GM18867 (cell line): ENCODE measurements around the gene ABHD4.
"Not testable (repeated sequence)": the region's sequence is repeated elsewhere in the genome, so short reads cannot be mapped to it uniquely, and the experiment has no call there.

Experiments used
- ATAC-seq: cut with Tn5 transposase; IDR thresholded peaks from one replicate; pipeline ENCODE4 v1.9.1; 2021; ENCODE audit warnings: mild to moderate bottlenecking, moderate library complexity; ENCODE audit not compliant: unreplicated experiment

The ABHD4 gene

DNA sequence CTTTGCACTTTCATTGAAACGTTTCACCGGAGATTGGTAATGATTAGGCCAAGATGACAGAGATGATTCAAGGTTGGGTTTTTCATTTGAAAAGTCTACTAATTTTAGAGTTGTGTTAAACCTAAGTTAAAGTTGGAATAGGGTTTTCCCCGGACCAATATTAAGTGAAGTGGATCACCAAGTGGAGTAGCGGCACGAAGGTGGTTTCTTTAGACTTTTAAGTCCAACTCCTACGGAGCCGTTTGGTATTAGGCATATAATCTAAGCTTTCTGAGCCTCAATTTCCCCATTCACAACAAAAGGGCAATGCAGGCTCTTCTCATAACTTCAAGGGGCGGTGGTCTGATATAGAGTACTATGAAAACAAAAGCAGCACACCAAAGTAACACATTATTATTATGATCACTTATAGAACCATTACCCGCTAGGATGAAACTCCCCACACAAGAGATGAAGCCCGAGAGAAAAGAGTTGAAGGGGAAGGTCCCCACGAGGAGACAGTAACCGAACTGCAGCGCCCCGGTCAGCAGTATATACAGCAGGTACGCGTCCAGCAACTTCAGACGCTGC, 9.5 kb upstream of the ABHD4 start:
- peak; percentile 24 for ATAC-seq

DNA sequence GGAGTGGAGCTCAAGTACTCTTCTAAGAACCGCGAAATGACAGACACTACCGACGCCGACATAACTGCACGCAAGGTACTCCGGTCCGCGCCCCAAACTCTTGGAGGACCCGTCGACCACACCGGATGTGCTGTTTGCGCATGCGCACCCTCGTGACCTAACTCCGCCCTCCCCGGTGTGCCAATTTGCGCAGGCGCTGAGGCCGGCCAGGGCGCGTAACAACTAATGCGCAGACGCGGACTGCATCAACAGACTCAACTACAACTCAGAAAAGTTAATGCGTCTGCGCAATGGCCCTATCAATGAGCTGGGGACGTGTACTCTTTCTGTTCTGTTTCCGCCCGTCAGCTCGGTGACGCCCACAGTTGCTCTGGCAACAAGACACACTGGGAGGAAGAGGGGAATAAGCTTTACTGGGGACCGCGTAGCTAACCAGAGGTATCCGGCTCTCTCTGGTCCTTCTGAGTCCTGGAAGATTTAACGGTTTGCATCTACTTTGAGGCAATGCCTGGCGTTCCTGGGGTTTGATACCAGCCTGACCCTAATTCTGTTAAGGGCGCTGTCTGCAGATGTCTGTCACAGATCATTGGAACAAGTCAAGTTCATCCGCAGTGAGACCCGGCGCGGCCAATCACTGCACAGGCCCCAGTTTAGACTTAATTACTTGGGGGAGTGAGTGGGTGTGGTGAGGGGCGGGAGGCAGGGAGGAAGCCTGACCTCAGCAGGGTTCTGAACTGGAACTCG, 8.8 kb upstream of the ABHD4 start, which contains the start of gene DAD1:
Gene DAD1 (minus strand): TSS at position 129 of the 744 bp plus-strand sequence. CDS start 67 bp downstream, at position 62.
- ATAC-seq: peak; percentile 89

DNA sequence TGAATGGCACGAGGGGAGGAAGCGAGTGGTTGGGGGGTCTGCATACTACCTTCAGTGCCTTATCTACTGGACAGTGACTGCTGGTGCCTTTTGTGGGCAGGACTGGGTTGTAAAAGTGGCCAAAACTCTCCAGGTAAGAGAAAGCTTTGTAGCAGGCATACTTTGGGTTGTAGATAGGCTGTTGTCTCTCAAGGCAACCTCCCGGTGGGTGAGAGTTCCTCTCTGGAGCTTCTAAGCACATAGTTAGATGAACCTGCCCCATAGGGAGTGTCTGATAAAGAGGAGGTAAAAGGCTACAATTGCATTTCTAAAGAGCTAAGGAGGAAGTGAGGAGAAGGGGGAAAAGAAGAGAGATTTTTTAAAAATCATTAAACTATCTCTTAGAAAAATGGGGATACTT, 4.9 kb upstream of the ABHD4 start:
- no peak for ATAC-seq

DNA sequence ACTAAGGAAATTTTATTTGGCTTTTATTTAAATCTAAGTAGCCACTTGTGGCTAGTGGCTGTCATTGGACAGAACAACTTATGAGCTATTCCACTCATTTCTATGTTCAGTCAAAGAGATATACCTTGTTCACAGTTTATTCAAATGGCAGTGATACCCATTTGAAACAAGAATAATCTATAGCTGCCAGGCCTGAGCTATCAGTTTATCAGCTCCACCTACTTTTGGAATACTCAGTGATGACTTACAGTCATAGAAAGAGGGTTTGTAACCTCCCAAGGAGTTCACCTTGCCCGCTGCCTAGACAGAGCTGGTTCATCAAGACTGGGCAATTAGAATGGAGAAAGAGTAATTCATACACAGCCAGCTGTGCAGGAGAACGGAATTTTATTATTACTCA, 4.5 kb upstream of the ABHD4 start:
- no peak for ATAC-seq

DNA sequence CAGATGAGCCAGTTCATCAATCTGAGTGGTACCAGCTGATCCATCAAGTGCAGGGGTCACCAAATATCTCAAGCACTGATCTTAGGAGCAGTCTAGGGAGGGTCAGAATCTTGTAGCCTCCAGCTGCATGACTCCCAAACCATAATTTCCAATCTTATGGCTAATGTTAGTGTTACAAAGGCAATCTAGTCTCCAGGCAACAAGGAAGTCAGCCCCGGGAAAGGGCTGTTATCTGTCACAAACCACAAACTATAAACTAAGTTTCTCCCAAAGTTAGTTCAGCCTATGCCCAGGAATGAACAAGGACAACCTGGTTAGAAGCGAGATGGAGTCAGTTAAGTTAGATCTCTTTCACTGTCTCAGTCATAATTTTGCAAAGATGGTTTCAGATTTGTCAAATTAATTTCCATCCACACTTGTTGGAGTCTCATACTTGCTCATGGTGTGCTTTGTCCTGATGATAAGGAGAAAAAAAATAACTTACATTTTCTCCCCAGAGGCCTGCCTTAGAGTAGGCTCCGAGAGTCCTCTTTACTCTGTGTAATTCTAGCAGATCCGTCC, 3.9 kb upstream of the ABHD4 start:
- no peak for ATAC-seq

DNA sequence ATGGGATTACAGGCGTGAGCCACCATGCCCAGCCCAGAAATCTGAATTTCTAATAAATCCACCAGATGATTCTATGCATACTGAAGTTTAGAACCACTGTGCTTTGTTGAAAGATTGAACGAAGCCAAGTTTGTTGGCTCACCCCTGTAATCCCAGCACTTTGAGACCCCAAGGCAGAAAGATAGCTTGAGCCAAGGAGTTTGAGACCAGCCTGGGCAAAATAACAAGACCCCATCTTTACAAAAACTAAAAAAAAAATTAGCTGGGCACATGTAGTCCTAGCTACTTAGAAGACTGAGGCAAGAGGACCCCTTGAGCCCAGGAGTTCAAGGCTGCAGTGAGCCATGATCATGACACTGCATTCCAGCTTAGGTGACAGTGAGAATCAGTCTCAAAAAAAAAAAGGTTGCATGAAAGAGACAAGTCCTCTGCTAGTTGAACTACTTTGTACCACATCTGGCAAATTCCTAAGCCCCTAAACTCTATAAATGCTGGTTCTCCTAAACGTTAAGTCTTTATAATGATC, 1.7 kb upstream of the ABHD4 start:
- ATAC-seq: no peak

DNA sequence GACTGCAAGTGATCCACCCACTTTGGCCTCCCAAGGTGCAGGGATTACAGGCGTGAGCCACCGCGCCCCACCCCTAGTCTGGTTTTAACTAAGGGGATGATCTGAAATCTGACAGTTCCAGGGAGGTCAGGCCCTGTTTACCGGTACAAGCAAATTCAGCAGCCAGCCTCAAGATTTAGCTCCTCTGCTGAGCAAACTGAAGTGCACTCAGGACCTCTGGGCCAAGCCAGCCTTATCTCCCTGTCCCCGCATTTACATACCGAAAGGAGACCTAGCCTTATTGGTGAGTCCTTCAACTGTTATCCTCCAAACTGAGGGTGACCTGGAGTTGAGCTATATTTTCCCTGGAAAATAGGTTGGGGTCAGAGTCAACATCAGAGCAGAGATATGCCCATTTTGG, 835 bp upstream of the ABHD4 start:
- no peak for ATAC-seq

DNA sequence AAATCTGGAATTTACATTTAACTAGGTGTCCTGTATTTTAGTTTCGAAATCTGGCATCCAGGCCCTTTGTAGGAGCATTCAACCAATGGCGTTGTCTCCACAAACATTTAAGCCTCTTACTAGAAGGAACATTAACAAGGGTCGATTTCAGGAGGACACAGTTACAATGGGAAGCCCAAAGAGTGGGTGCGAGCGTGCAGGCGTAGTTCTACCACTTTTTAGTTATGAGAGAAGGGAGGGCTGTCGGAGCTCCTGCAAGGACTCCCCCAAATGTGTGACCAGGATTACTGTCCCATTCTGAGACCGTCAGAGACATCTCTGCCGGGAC, 365 bp upstream of the ABHD4 start:
- ATAC-seq: peak; percentile 33

DNA sequence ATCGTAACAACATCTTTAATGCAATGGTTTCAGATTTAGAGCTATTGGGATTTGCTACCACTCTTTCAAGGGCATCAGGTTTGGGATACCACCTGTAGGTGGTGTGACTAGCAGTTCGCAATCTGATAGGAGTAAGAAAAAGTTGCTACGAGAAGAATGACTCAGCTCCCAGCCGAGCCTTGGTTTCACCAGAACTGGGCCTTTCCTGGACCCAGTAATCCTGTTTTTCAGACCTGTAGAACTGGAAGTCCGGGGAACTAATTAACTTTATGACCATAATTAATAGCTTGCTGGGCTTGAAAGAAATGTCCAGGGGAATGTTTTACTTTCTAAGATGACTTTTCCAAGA, 770 bp downstream of the ABHD4 start:
- ATAC-seq: peak; percentile 52

DNA sequence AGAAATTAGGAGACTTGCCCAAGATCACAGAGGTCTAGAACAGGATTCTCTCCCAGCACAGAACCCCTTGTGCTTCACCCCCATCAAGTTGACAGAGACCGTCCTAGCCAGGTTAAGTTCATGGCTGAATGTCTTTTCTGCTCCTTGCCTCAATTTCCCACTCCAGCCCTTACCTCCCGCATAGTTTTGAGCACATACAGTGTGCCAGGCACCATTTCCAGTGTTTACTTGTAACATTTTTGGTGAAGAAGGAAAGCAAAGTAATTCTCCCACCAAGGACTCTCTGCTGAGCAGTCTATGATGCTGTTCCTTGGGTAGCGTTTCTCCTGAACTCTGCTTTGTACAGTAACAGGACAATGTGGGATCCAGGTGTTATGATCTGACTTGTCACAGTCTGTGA, 1.2 kb downstream of the ABHD4 start:
- no peak for ATAC-seq

DNA sequence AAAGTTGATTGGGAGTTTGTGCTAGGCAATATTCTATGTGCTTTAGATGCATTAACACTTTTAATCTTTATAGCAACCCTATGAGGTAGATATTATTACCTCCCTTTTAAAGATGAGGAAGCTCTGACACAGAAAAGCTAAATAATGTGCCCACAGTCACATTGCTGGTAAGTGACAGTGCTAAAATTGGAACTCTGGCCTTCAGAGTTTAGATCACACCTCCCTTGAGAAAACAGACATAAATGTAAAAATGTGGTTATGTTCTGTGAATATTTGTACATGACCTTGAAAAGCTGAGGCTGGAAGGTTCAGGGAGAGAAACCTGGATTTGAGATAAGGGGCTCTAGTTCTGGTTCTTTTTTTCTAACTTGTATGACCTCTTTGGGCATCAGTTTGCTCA, 1.9 kb downstream of the ABHD4 start:
- no peak for ATAC-seq

DNA sequence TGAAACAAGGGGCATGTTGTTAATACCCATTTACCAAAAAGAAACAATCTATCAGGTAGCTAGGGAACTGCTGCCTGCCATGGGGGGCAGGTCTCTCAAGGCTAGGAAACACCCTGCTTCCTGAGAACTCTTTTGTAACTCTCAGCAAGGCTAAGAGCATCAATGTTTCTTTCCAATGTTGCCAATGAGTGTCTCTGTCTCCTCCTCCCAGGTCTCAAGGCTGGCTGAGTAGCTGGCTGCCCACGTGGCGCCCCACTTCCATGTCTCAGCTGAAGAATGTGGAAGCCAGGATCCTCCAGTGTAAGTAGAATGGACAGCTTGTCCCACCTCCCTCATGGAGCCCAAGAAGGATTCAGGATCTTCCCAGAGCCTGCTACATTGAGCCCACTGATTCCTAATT, 3.4 kb downstream of the ABHD4 start:
- ATAC-seq: no peak

DNA sequence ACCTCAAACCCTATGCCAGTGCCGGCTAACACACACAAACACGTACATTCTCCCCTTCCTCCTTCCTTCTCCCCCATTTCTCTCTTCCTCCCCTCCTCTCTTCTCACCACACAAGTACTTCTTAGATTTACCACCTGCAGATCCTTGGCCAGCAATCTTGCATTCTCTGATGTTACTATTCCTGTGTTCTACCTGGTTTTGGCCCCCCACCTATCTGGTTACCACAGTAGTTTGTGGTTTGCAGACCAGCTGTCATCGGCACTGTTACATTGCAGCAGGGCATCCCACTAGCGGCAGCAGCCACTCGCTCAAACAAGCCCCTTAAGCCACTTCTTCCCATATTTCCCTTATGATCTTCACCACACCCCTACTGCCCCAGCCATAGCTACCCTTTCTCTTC, 3.9 kb downstream of the ABHD4 start:
- no peak for ATAC-seq

DNA sequence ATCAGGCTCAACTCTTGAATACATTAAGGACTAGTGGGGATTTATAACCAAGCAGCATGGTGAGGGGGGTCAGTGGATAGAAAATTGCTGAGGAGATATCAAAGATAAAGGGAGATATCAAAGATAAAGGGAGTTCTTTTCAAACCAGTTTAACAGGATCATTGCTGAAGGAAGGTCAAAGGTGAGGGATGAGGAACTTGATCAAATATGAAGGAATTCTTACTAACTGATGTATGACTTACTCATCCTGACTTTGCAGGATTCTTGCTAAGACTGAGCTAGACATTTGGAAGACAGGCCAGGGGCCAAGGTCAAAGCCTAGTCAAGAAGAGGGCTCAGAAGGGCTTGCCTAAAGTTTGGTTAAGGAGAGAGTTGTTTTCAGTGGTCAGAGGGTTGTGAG, 4.8 kb downstream of the ABHD4 start:
- ATAC-seq: no peak

DNA sequence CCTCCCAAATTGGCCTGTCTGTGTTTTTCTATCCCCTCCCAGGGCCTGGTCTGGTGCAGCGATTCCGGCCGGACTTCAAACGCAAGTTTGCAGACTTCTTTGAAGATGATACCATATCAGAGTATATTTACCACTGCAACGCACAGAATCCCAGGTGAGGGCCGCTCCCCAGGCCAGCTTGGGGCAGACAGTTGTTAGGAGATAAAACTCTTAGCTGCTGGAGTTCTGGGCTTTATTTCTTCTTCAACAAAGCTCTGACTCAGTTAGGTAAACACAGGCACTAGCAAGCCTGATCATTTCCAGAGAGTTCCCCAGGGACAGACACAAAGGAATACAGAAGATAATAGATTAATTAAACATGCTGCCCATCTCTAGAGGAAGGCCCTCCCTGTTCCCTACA, 8.3 kb downstream of the ABHD4 start:
- no peak for ATAC-seq

DNA sequence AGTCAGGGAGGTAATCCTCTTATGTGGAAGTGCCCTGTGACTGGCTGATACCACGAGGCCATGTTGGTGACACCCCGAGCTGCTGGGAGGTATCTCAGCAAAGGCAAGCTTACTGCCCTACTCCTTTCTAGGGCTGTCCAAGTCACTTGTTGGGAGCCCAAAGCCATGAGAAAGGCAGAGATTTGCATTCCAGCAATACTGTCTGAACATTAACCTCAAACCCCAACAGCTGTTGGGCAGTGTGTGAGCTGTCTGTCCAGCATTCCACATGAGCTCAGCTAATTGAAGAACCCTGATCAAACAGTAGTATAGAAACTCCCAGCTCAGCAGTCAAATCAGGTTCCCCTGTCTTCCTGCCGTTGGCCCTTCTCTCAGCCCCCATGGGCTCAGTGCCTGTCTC, 9.2 kb downstream of the ABHD4 start:
- no peak for ATAC-seq

DNA sequence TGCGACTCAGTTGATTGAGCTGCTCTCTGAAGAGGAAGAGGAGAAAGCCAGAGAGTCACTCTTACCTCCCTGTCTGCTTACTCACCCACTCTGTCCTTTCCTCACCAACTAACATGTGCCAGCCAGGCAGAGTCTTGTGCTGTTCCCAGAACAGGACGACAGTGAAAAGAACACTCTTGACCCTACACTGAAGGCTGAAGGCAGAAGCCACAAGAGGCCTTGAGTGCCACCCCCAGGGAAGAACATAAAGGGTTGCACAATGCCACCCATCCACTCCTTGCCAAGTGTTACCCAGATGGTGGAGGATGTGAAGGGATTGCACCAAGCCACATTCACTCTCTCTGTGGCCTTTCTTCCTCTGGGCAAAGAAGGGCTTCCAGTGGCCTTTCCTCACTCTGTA, 12.8 kb downstream of the ABHD4 start:
- ATAC-seq: no peak

DNA sequence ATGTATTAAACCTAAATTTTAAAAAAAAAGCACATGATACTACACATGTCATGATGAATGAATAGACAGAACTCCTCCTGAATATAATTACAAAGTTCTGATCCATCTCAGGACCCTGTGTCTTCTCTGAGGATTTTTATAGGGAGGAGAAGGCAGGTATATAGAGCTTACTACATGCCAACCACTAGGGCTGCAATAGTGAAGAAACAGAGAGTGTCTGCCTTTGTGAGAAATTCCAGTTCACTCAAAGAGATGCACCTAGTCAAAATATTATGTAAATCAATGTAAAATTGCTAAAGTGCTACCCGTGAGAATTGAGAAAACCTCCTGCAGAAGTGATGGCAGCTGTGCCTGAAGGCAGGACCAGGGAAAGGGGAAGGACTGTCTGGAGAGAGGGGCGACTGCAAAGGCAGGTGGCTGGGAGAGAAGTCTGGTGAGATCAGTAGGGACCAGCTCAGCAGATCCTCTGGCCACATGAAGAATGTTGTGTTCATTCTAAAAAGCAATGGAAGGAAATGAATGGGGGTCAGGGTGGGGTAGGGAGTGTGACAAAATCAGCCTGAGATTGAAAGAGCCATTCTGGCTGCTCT, 15.1 kb downstream of the ABHD4 start:
- no peak for ATAC-seq

DNA sequence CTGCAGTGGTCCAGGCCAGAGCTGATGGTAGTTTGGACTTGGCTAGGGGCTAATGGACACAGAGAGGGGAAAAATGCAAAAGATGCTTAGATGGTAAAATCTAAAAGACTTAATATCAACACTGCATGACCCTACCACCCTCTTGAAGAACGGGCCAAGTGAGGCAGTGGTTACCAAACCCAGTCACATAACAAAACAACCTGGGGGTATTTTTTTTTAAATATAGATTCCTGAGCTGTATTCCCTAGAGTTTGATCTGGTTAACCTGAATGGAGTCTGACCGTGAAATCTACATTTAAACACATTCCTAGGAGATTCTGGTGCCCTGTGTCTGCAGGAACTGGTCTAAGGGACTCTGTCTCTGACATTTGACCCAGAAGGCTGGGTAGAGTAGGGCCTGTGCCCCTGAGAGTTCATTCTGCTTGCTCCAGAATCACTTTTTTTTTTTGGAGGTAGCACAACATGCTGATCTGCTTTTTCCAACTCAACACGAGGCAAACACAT, 15.7 kb downstream of the ABHD4 start:
- no peak for ATAC-seq

DNA sequence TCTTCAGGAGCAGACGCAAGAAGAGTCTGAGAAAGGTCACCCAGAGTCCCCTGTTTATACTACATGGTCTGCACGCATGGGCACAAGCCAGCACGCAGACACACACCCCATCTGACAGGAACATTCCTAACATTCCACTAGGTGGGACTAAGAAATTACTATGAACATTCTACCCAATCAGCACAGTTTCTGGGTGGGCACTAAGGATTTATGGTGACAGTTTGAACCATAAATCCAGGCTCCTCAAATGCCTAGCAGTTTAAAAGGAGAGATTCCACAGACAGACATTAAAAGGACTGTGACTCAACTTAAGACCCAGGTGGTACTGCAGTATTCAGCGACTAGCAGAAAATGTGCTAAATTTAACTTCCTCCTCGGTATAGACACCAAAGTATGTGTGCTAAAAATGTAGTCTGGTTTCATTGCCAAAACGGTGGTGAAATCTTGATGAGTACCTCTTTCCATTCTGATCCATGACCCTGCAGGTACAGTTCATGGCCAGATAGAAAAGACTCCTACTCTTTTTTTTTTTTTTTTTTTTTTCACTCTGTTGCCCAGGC, 16.2 kb downstream of the ABHD4 start:
- ATAC-seq: no peak

DNA sequence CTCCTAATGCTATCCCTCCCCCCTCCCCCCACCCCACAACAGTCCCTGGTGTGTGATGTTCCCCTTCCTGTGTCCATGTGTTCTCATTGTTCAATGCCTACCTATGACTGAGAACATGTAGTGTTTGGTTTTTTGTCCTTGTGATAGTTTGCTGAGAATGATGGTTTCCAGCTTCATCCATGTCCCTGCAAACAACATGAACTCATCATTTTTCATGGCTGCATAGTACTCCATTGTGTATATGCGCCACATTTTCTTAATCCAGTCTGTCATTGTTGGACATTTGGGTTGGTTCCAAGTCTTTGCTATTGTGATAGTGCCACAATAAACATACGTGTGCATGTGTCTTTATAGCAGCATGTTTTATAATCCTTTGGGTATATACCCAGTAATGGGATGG, 17.7 kb downstream of the ABHD4 start:
- ATAC-seq: not testable (repeated sequence)

DNA sequence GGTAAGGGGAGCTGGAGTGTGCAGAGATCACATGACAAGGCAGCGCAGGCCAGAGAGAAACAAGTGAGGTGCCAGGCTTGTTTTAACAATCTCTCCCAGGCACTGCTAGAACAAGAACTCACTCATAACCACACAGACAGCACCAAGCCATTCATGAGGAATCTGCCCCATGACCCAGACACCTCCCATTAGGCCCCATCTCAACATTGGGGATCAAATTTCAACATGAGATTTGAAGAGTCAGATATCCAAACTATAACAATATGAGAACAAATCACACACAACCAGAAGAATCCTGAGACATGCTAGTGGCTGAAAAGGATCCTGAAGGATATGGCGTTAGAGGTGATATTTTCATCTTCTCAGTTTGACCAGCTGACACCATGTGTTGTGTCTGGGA, 24.2 kb downstream of the ABHD4 start:
- ATAC-seq: no peak
